NCI-H2171 (cell line): ENCODE results near the gene ADGRL4.
A peak's percentile ranks its signal among the peaks of the same experiment; 100 is the strongest.
"Not testable (repeated sequence)": the region's sequence is repeated elsewhere in the genome, so short reads cannot be mapped to it uniquely, and the experiment has no call there.

Source experiments
- DNase-seq: peaks from one replicate; lab custom pipeline; 2025; lab: John Stamatoyannopoulos, UW

ADGRL4 gene

DNA sequence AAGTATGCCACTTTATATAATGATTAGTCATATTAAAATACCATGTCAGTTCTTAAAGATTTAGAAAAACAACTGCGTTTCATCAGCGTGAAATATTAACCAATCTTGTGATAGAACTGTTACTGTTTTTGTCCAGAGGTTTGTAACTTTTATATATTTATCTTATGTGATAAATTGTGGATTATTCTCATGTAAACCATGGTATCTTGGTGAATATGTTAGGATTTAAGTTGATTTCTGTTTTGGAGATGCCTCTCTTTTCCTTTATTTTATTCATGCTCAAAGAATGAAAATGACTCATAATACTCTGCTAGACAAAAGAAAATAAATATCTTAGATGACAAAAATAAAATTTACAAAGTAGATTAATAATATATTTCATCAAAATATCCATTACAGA lies 88.4 kb downstream of the ADGRL4 start:
- DNase-seq: no peak

DNA sequence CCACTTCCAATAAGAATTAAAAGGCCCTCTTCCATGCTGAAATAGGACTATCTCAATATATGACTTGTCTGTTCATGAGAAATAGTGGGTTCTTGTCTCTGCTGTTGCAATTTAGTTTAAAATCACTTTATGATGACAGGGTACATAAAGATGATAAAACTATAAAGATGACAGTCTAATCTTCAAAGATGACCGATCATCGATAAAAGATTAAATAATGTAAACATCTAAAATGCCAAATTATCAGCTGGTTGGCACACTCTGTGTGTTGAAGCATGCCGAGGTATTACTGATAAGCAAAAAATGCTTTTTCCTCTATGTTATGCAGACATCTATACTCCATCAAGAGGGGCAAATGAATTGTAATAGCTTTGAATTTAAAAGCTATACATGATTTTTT lies 89.5 kb downstream of the ADGRL4 start:
- DNase-seq: no peak

DNA sequence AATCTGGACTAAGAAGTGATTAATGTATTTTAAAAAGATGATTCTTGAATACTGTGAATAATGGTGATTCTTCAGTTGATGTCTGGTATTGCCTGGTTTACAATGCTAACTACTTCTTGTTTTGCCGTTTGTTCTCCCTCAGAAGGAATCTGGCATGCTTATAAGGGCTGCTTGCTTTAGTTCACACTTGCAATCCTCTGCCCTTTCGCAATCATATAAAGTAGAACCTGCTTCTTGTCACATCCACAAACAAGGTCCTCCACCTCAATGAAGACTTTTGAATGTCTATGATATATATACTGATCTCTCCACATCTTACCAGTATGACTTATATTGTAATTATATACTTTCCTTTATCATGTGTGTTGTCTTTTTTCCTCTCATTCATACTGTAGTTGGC lies 92.6 kb downstream of the ADGRL4 start:
- no peak for DNase-seq

DNA sequence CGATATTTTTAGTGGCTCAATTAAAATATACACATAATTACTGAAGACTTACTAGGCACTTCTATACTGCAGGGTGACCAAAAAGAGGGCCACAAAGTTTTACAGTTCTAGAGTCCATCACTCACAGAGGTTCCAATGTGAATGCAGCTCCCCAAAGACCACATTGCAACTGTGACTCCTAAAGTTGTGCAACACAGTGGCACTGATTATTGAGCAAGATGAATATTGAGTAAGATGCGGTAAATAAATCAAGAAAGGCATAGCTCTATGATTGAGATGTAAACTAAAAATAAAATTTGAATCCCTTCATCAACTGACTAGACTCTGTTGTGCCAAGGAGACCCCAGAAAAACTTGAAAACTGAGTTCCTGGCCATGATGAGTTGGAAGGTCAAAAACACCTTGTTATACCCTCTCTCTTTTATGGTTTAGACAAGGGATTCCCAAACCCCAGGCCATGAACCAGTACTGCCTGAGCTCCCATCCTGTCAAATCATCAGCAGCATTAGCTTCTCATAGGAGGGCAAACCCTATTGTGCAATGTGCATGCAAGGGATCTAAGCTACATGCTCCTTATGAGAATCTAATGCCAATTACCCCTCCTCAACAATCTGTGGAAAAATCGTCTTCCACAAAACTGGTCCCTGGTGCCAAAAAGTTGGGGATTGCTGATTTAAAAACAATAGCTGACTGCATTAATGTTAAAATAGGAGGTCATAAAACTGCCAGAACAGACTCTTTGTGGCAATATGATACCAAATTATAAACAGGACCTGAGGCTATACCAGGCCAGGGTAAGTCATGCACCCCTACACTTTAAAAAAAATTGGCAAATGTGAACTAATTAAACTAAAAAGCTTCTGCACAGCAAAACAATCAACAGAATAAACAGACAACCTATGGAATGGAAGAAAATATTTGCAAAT lies 94.3 kb downstream of the ADGRL4 start:
- DNase-seq: no peak

DNA sequence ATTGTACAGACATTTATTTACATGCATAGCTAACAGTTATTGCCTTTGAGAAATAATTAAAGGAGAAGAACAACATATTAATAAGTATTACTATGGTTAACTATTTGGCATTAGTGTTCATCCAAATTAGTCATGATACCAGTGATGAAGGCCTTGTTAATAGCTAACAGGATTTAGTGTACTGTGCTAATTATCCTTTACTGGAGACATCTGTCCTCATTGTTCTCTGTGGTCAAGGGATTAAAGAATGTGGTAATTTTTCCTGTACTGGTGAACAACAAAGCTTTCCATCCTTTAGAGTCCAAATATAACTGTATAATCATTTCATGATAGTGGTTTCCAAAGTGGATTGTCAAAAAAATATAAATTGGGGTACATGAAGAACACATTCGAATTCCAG lies 103.9 kb downstream of the ADGRL4 start:
- no peak for DNase-seq

DNA sequence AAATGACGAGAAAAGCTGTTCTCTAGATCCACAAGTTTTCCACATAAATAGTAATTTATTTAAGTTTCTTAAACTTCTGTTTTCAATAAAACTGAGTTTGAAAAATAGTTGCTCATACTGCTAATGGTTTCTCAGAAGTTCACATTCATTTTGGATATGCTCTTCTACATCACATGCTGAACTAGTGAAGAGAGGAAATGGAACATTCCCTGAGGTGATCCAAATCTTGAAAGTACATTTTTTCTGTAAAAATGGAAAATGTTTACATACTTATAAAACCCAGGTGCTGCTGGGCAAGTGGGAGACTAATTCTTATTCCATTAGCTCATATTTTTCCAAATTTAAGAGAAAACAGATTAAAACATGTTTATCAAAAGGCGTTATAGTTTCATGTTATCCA lies 111.7 kb downstream of the ADGRL4 start:
- no peak for DNase-seq

DNA sequence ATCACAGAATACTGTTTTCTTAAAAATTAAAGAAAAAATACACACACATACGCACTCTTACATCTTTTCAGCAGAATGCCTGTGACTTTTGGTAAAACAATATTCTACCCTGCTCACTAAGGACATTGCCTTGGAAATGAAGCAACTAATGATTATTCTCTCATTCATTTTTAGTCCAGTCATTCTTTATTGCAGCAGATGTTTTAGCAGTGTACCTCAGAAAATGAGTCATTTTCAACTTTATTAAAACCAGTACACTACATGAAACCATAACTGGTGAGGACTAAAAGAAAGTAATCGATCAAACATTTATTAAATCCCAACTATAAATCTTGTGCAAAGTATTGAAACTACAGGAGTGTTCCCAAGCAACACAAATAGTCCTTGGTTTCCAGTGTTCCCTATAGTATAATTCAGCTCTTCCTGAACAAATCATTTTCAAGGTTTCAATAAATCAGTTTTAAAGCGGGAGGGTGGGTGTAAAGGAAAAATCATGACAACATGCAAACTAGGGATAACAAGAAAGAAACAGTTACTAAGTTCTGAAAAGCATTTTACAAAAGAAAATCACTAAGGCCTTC lies 114.2 kb downstream of the ADGRL4 start:
- DNase-seq: no peak

DNA sequence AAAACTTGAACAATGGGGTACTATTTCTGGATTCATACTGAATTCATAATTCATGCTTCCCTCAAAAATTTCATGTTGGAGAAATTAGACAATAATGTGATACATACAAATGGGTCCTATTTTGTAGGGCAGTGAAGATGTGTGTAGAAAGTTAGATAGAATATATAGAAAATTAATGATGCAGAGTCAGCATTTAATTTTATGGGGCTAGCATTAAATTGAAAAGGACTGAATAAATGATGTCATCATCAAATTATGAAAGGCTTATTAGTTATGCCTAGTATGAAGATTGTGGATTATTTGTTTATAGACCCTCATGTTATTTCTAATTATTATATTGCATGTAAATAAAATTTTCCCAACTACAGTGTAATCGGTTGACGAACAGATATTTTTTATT lies 119.1 kb downstream of the ADGRL4 start:
- no peak for DNase-seq

DNA sequence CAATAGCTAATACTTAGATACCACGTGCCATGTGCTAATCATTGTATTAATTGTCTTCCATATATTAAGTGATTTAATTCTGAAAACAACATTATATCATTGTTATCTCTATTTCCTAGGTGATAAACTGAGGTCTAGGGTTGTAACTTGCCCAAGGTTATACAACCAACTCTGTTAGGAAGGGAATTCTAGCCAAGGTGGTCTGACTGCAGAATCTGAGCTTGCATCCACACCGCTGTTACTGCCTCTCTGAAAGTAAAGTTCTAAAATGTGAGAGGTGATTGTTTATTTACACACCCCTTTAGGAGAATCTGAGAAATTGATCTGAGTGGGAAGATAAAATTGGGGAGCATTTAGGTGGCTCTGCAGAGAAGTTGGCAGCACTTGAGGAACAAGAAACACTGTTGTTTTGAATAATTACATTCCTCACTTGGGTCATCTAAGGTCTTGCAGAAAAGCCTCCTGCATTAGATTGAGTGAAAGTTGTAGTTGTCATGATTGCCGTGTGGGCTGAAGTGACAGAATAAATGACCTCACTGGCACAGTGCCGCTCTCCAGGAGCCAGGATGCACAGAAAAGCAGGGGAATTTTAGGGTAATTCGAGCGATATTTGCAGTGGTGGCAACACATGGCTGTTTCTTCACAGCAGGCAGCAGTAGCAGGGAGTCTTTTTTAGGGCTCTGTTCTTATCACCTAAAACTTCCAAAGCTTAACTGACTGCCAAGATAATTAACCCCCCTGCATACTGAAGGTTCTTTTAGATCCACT lies 121.7 kb downstream of the ADGRL4 start:
- no peak for DNase-seq

DNA sequence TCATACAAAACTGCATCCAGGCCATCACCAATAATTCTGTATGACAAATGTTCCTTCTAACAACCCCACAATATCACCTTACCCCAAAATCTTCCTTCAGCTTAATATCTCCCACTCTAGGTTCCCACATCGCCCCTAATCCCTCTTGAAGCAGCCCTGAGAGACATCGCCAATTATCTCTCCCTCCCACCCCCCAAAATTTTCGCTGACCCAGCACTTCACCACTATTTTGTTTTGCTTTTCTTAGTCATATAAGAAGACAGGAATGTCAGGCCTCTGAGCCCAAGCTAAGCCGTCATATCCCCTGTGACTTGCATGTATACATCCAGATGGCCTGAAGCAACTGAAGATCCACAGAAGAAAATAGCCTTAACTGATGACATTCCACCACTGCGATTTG lies 126.3 kb downstream of the ADGRL4 start:
- no peak for DNase-seq

DNA sequence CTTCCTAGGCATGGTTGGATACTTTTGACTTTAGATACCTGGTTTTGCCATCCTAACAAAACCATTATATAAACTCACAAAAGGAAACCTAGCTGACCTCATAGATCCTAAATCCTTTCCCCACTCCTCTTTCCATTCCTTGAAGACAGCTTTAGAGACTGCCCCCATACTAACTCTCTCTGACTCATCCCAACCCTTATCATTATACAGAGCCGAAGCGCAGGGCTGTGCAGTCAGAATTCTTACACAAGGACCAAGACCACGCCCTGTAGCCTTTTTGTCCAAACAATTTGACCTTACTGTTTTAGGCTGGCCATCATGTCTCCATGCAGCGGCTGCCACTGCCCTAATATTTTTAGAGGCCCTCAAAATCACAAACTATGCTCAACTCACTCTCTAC lies 130.5 kb downstream of the ADGRL4 start:
- DNase-seq: not testable (repeated sequence)

DNA sequence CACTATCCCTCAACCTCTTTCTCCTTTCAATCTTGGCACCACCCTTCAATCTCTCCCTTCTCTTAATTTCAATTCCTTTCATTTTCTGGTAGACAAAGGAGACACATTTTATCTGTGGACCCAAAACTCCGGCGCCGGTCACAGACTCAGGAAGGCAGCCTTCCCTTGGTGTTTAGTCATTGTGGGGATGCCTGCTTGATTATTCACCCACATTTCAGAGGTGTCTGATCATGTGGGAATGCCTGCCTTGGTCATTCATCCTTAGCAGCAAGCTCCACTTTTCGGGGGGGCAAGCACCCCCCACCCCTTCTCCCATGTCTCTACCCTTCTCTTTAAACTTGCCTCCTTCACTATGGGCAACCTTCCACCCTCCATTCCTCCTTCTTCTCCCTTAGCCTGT lies 133.7 kb downstream of the ADGRL4 start:
- DNase-seq: not testable (repeated sequence)

DNA sequence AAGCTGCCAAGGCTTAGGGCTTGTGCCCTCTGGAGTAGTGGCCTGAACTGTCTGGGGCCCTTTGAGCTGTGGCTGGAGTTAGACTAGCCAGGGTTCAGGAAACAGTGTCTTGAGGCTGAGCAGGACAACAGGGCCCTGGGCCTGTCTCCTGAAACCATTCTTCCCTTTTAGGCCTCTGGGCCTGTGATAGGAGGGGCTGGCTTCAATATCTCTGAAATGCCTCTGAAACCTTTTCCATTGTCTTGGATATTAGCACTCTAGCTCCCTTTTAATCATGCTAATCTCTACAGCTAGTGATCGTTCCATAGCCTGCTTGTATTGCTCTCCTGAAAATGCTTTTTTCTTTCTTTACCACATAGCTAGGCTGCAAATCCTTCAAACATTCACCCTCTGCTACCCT lies 135.3 kb downstream of the ADGRL4 start:
- no peak for DNase-seq

DNA sequence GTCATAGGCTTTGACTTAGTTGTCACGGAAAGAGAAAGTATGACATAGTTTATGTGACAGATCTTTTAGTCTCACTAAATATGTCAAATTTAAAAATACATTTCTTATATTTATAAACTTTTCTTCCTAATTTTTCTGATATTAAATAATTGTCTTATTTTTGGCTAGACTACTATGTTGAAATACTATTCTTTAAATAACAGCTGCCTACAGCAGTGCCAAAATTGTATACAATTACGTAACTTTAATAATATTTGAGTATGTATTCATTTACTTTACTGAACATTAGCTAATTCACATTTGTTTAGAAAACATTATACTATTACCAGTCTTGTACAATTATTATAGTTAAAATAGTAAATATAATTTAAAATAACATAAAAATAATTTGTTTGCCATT lies 137.4 kb downstream of the ADGRL4 start:
- DNase-seq: no peak

DNA sequence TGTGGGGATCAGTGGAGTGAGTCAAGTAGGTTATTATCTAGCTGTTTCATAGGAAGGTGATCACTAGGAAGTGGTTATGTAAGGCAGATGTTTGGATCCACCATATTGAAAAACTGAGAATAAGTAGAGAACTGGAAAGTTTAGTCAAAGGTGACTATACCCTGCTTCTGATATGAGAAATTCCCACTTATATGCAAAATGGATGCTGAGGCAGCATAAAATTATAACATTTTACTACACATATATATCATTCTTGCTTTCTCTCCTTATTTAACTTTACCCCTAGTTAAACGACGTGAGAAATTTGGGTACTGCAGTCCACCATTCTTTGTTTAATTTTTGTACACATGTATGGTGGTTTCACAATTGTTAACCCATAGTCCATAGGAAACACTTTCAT lies 142.4 kb downstream of the ADGRL4 start:
- no peak for DNase-seq

DNA sequence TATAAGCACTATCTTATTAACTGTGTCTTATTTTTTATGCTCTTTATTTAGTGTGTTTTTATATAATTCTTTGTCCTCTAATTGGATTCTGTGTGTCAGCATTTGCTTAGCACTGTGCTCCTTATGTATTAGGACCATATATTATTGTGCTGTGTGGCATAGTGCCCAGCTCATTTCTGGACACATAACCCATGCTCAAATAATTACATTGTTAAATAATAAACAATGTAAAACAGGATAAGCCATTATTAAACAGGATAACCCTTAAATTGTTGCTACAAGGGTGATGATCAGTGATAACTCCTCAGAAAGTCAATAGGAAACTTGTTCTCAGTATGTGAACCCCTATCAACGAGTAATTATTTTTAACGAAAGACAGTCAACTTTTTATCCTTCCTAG lies 150.4 kb downstream of the ADGRL4 start:
- no peak for DNase-seq

DNA sequence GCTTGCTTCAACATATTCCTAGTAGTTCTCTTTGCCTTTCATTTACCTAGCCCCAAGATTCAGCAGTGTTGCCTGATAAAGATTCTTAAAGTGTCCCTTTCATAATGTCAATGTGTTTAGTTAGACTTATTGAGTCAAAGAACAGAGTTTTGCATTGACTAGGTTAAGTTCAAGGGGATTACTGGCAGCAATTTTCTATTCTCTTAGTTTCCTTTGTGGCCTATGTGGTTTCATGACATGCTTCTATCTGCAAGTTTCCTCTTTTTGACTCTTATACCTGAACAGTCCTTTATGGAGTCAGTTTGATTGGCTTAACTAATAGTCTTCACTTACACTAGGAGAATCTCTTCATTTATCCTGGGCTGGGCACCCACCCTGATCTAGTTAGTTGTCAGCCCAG lies 151.3 kb downstream of the ADGRL4 start:
- DNase-seq: no peak

DNA sequence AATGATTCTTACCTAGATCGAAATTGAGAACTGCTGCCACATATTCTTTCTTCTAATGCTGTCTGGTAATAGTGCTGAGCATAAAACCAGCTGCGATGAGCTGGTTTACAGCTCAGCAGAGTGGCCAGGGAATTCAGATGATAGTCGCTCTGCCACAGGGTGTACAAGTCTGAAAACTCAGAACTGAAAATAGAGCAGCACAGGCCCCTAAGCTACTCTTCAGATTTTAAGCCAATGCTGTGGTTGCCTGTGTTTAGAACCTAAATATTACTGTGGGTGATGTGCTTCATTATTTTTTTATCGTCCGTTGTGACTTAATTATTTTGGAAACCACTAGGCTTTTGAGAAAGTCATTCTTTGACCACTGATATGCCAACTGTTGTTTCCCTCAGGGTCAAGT lies 152.0 kb downstream of the ADGRL4 start:
- no peak for DNase-seq

DNA sequence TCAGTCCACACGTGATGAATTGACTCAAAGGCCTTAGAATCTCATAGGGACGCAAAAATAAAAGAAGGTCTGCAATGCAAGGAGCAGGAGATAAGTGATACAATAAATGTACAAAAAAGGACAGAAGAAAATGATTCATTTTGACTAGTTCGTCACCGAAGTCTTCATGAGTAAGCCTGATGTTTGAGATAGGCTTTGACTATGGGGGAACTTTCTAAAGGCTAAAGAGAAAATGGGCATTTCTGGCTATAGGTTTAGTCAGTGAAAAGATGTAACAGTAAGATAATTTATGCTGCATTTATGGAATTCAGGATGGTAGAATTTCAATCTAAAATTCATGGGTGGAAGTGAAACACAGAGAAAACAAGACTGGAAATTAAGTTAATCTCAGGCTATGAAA lies 163.0 kb downstream of the ADGRL4 start:
- no peak for DNase-seq

DNA sequence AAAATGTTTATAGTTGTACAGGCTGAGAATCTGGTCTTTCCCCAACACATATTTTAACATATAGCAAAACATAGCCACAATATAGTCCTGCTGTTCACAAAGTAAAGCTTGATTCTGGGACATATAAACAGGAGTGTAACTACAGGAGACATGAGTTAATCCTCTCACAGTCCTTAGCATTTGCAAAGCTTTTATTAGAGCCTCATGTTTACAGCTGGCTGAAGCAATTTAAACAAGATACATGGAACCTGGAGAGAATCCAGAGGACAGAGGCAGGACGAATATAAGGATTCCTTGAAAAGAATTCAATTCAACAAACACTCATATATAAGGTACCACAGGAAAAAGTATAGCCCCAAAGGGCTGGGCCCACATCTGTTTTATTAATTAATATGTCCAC lies 163.4 kb downstream of the ADGRL4 start:
- DNase-seq: no peak

DNA sequence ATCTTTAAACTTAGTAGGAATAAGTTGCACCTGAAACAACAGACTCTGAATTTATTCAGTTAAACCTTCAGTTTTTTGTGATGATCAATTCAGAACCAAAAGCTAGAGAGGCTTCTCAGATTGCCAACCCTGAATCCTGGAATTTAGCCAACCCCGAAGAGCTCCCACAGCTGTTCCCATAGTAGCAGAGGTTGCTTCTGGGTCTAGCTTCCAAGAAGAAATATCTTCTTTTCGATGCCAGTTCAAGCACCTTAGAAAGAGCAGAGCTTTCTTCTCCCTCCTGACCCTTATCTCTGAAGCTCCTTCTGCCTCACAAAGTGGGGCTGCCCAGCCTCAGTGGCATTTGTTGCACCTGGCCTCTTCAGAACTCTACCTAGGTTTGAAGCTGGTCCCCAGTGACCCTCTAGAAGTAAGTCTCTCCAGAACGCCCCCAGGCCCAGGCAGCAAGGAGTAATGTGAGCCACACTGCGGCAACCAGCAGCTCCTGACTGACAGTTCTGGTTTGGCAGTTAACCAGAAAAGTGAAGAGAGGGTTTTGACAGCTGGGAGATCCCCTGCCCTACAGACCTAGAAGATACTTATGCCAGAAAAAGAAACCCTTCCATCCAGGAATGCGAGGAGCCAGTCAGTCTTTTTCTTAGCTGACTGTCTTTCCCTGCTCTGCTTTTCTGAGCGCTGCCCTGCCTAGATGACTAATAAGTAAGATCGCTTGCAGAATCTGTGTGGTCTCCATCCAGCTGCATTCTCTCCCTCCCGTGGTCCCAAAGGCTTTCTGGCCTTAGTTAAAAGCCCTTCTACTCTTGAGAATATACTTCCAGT lies 165.9 kb downstream of the ADGRL4 start:
- DNase-seq: peak; percentile 13
